HG03196 (cell line): ENCODE measurements around the gene TGM3.
"Not testable (repeated sequence)": the region's sequence is repeated elsewhere in the genome, so short reads cannot be mapped to it uniquely, and the experiment has no call there.

Experiments used
- ATAC-seq: cut with Tn5 transposase; IDR thresholded peaks from one replicate; pipeline ENCODE4 v1.9.1; 2021; ENCODE audit not compliant: unreplicated experiment

Gene TGM3

GRCh38 chr20:2295886-2296515 lies at the start of gene TGM3:
Gene TGM3 (plus strand): TSS chr20:2296001. CDS start chr20:2296064, 63 bp downstream.
- ATAC-seq = no peak

GRCh38 chr20:2246069-2246491 lies 49.7 kb upstream of the TGM3 start:
- ATAC-seq = no peak

GRCh38 chr20:2248837-2249236 lies 47.0 kb upstream of the TGM3 start:
- no peak for ATAC-seq

GRCh38 chr20:2249935-2250334 lies 45.9 kb upstream of the TGM3 start:
- no peak for ATAC-seq

GRCh38 chr20:2252419-2252997 lies 43.3 kb upstream of the TGM3 start:
- ATAC-seq = no peak

GRCh38 chr20:2253256-2253655 lies 42.5 kb upstream of the TGM3 start:
- ATAC-seq = no peak

- no peak for ATAC-seq
These were observed 41.5 kb upstream of the TGM3 start for GRCh38 chr20:2254333-2254732.

GRCh38 chr20:2255926-2256531 lies 39.8 kb upstream of the TGM3 start:
- ATAC-seq = no peak

GRCh38 chr20:2259731-2260130 lies 36.1 kb upstream of the TGM3 start:
- no peak for ATAC-seq

- ATAC-seq = no peak
These were observed 35.6 kb upstream of the TGM3 start for GRCh38 chr20:2260250-2260649.

- ATAC-seq = no peak
These were observed 34.7 kb upstream of the TGM3 start for GRCh38 chr20:2261046-2261485.

GRCh38 chr20:2261629-2262028 lies 34.2 kb upstream of the TGM3 start:
- ATAC-seq = no peak

GRCh38 chr20:2264118-2264517 lies 31.7 kb upstream of the TGM3 start:
- no peak for ATAC-seq

- not testable (repeated sequence) for ATAC-seq
These were observed 31.0 kb upstream of the TGM3 start for GRCh38 chr20:2264621-2265374.

GRCh38 chr20:2273634-2274302 lies 22.0 kb upstream of the TGM3 start:
- ATAC-seq = no peak

GRCh38 chr20:2276015-2276414 lies 19.8 kb upstream of the TGM3 start:
- no peak for ATAC-seq

- ATAC-seq = no peak
These were observed 16.5 kb upstream of the TGM3 start for GRCh38 chr20:2279253-2279779.

GRCh38 chr20:2280082-2280481 lies 15.7 kb upstream of the TGM3 start:
- ATAC-seq = no peak

GRCh38 chr20:2281563-2281962 lies 14.2 kb upstream of the TGM3 start:
- no peak for ATAC-seq

GRCh38 chr20:2282181-2282580 lies 13.6 kb upstream of the TGM3 start:
- no peak for ATAC-seq
